Hepatic stellate cell (primary cell): ENCODE results near the gene WDPCP.
"Not testable (repeated sequence)": the region's sequence is repeated elsewhere in the genome, so short reads cannot be mapped to it uniquely, and the experiment has no call there.

Experiments
- DNase-seq: peaks from one replicate; pipeline ENCODE4 v3.0.0; 2011; ENCODE audit warnings: low spot score

WDPCP gene

GRCh38 chr2:63588385-63589147 is at the start of gene WDPCP, which contains the start of gene MDH1:
WDPCP (minus strand) TSS chr2:63588477; CDS start chr2:63588271, 206 bp downstream.
MDH1 (plus strand) TSS chr2:63588963; CDS start chr2:63589044, 81 bp downstream.
- DNase-seq = peak; percentile 80

GRCh38 chr2:63632382-63632781 is 44.1 kb upstream of the WDPCP start:
- no peak for DNase-seq

GRCh38 chr2:63631501-63631900 is 43.2 kb upstream of the WDPCP start:
- DNase-seq = no peak

GRCh38 chr2:63628403-63628942 is 40.2 kb upstream of the WDPCP start:
- no peak for DNase-seq

- no peak for DNase-seq
These were observed 39.6 kb upstream of the WDPCP start for GRCh38 chr2:63627866-63628265.

GRCh38 chr2:63623763-63624162 is 35.5 kb upstream of the WDPCP start:
- DNase-seq = not testable (repeated sequence)

- DNase-seq = no peak
These were observed 34.5 kb upstream of the WDPCP start for GRCh38 chr2:63622751-63623150.

- no peak for DNase-seq
These were observed 31.1 kb upstream of the WDPCP start for GRCh38 chr2:63619328-63619727.

GRCh38 chr2:63617366-63617765 is 29.1 kb upstream of the WDPCP start:
- DNase-seq = no peak

- peak; percentile 5 for DNase-seq
These were observed 27.0 kb upstream of the WDPCP start for GRCh38 chr2:63614983-63615945.

GRCh38 chr2:63614448-63614968 is 26.2 kb upstream of the WDPCP start:
- peak; percentile 19 for DNase-seq

GRCh38 chr2:63613391-63613901 is 25.2 kb upstream of the WDPCP start:
- no peak for DNase-seq

- no peak for DNase-seq
These were observed 22.2 kb upstream of the WDPCP start for GRCh38 chr2:63610525-63610924.

- not testable (repeated sequence) for DNase-seq
These were observed 20.6 kb upstream of the WDPCP start for GRCh38 chr2:63608865-63609264.

GRCh38 chr2:63604666-63605065 is 16.4 kb upstream of the WDPCP start:
- DNase-seq = no peak

GRCh38 chr2:63600881-63601460 is 12.7 kb upstream of the WDPCP start:
- no peak for DNase-seq

- no peak for DNase-seq
These were observed 10.7 kb upstream of the WDPCP start for GRCh38 chr2:63598981-63599380.

GRCh38 chr2:63596401-63596883 is 8.2 kb upstream of the WDPCP start:
- no peak for DNase-seq

GRCh38 chr2:63594660-63595059 is 6.4 kb upstream of the WDPCP start:
- DNase-seq = no peak

- DNase-seq = no peak
These were observed 3.4 kb upstream of the WDPCP start for GRCh38 chr2:63591566-63592175.
